Loucy (cell line): ENCODE results near the gene VAV3.

Experiments used
- H2AFZ ChIP-seq: fragments of 200-600 bp; sonication (generic); 2 replicates; pipeline ENCODE4 v1.6.0; 2016; ENCODE audit warnings: antibody characterized with exemption, mild to moderate bottlenecking, low read length, moderate library complexity
- H3F3A ChIP-seq: fragments of 200-600 bp; 2 replicates; pipeline ENCODE4 v1.6.0; 2016; ENCODE audit warnings: antibody characterized with exemption, low read depth, mild to moderate bottlenecking
- H3K27me3 ChIP-seq: fragments of 200-600 bp; sonication (generic); 2 replicates; pipeline ENCODE4 v1.6.1; 2014; ENCODE audit warnings: low read length, mild to moderate bottlenecking; ENCODE audit not compliant: insufficient read depth, poor library complexity, severe bottlenecking
- H3K36me3 ChIP-seq: fragments of 200-600 bp; sonication (generic); 2 replicates; pipeline ENCODE4 v1.6.1; 2016; ENCODE audit warnings: low read length; ENCODE audit not compliant: insufficient read depth
- H3K4me1 ChIP-seq: fragments of 200-600 bp; sonication (generic); 2 replicates; pipeline ENCODE4 v1.5.1; 2014; ENCODE audit warnings: low read length, mild to moderate bottlenecking; ENCODE audit not compliant: insufficient read depth, poor library complexity, severe bottlenecking
- H3K4me2 ChIP-seq: fragments of 200-600 bp; sonication (generic); 2 replicates; pipeline ENCODE4 v1.6.0; 2014; ENCODE audit warnings: antibody characterized with exemption, low read length, low read depth, mild to moderate bottlenecking; ENCODE audit not compliant: poor library complexity, severe bottlenecking
- H3K4me3 ChIP-seq: fragments of 200-600 bp; sonication (generic); 2 replicates; pipeline ENCODE4 v1.5.1; 2014; ENCODE audit warnings: low read length, mild to moderate bottlenecking, mixed read lengths; ENCODE audit not compliant: poor library complexity, severe bottlenecking
- H3K79me2 ChIP-seq: fragments of 200-600 bp; sonication (generic); 2 replicates; pipeline ENCODE4 v1.6.1; 2014; ENCODE audit warnings: low read length; ENCODE audit not compliant: insufficient read depth
- H3K9ac ChIP-seq: fragments of 200-600 bp; sonication (generic); 2 replicates; pipeline ENCODE4 v1.6.0; 2014; ENCODE audit warnings: mild to moderate bottlenecking, low read depth, low read length, moderate library complexity; ENCODE audit not compliant: poor library complexity, severe bottlenecking
- H3K9me2 ChIP-seq: fragments of 200-600 bp; sonication (generic); replicated peaks from 2 replicates; pipeline ENCODE4 v1.6.1; 2016; ENCODE audit warnings: low read depth, low read length, mixed read lengths
- H3K9me3 ChIP-seq: fragments of 200-600 bp; sonication (generic); 2 replicates; pipeline ENCODE4 v1.6.1; 2014; ENCODE audit warnings: mild to moderate bottlenecking, antibody characterized with exemption, low read length, low read depth; ENCODE audit not compliant: insufficient read depth
- H4K20me1 ChIP-seq: fragments of 200-600 bp; sonication (generic); 2 replicates; pipeline ENCODE4 v1.6.0; 2014; ENCODE audit warnings: antibody characterized with exemption, low read length, mild to moderate bottlenecking; ENCODE audit not compliant: insufficient read depth, poor library complexity, severe bottlenecking
- CTCF ChIP-seq: fragments of 200-600 bp; sonication (generic); conservative IDR thresholded peaks from 2 replicates; pipeline ENCODE4 v1.5.1; 2014; ENCODE audit warnings: mild to moderate bottlenecking, antibody characterized with exemption, low read length
- EZH2phosphoT487 ChIP-seq: fragments of 200-600 bp; IDR thresholded peaks from 2 replicates; pipeline ENCODE4 v1.6.1; 2018; ENCODE audit warnings: antibody characterized with exemption, mild to moderate bottlenecking, moderate library complexity, borderline replicate concordance

The VAV3 gene

GRCh38 chr1:107794571-107794970 is 170.4 kb downstream of the VAV3 start:
- H3K9ac ChIP-seq, result no peak overlapping the region
- no peak overlapping the region for H3K4me3 ChIP-seq
- no peak overlapping the region for H2AFZ ChIP-seq
- H3K36me3 ChIP-seq, result peaks cover 9% of the 10 kb centered on the region; the same call in 1 of the 2 replicates
- 0 out of 2 replicates have a peak, but pooled peaks cover 4% of the 10 kb centered on the region for H3F3A ChIP-seq
- H4K20me1 ChIP-seq, result peaks cover 55% of the 10 kb centered on the region
- H3K27me3 ChIP-seq, result no peaks in the 10 kb centered on the region
- H3K9me2 ChIP-seq, result no peaks in the 10 kb centered on the region
- peaks cover 54% of the 10 kb centered on the region for H3K4me1 ChIP-seq
- H3K79me2 ChIP-seq, result peaks cover 92% of the 10 kb centered on the region
- H3K4me2 ChIP-seq, result no peak overlapping the region
- no peak for TF ChIP-seq CTCF
- no peak for TF ChIP-seq EZH2phosphoT487
- no peaks in the 10 kb centered on the region for H3K9me3 ChIP-seq

- Histone ChIP-seq H3K9ac (no peak overlapping the region), H4K20me1 (peaks cover 55% of the 10 kb centered on the region), H3K36me3 (peaks cover 12% of the 10 kb centered on the region; the same call in 1 of the 2 replicates), H3K9me3 (no peaks in the 10 kb centered on the region), H3K4me1 (peaks cover 59% of the 10 kb centered on the region), H3K4me2 (no peak overlapping the region), H3K4me3 (no peak overlapping the region), H3K9me2 (no peaks in the 10 kb centered on the region), H3F3A (0 out of 2 replicates have a peak, but pooled peaks cover 4% of the 10 kb centered on the region), H3K27me3 (no peaks in the 10 kb centered on the region), H3K79me2 (peaks cover 91% of the 10 kb centered on the region), H2AFZ (no peak overlapping the region)
- TF ChIP-seq CTCF (no peak), EZH2phosphoT487 (no peak)
These were observed 171.0 kb downstream of the VAV3 start for GRCh38 chr1:107793896-107794453.

DNA sequence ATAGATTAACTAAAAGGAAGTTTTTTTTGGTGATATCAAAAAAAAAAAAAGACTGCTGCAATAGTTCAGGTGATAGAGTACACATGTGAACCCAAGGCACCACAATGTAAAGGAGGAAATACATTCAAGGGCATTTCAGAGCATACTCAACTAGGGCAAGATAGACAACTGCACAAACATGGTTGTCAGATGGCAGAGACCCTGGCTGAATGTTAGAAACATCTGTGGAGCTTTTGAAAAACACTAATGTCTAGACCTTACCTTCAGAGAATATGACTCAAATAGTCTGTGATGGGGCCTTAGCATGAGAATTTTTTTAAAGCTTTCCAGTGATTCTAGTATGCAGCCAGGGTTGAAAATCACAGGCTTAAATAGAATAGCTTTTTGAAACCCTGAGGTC is 173.6 kb downstream of the VAV3 start:
- no peak overlapping the region for H3K9ac ChIP-seq
- peaks cover 80% of the 10 kb centered on the region for H3K4me1 ChIP-seq
- peaks cover 65% of the 10 kb centered on the region for H4K20me1 ChIP-seq
- H3K9me3 ChIP-seq, result no peaks in the 10 kb centered on the region
- H3K4me2 ChIP-seq, result no peak overlapping the region
- no peak overlapping the region for H2AFZ ChIP-seq
- H3K9me2 ChIP-seq, result no peaks in the 10 kb centered on the region
- no peak overlapping the region for H3K4me3 ChIP-seq
- H3K79me2 ChIP-seq, result peaks cover 99% of the 10 kb centered on the region
- no peaks in the 10 kb centered on the region for H3F3A ChIP-seq
- no peaks in the 10 kb centered on the region for H3K27me3 ChIP-seq
- TF ChIP-seq CTCF (no peak), EZH2phosphoT487 (no peak)
- H3K36me3 ChIP-seq, result peaks cover 13% of the 10 kb centered on the region; the same call in 1 of the 2 replicates
